Suprapubic skin (tissue), 3 donors: ENCODE results near the gene VPS39.

Experiments
- EP300 ChIP-seq: sonication (generic); formaldehyde crosslinking; IDR thresholded peaks from one replicate; pipeline ENCODE4 v1.6.1; 2017; ENCODE audit warnings: antibody characterized with exemption
- TF ChIP-seq, protein P1 (sequence below), 2 donors: fragments of 200-600 bp in 1 of 2; fragments of 450-650 bp in 1 of 2; sonication (generic) in 1 of 2; IDR thresholded peaks; one replicate each; pipeline ENCODE4 v1.5.1; 2016 to 2019; ENCODE audit warnings: antibody characterized with exemption in 2 of 2, mild to moderate bottlenecking in 1 of 2, moderate library complexity in 1 of 2

DNA sequence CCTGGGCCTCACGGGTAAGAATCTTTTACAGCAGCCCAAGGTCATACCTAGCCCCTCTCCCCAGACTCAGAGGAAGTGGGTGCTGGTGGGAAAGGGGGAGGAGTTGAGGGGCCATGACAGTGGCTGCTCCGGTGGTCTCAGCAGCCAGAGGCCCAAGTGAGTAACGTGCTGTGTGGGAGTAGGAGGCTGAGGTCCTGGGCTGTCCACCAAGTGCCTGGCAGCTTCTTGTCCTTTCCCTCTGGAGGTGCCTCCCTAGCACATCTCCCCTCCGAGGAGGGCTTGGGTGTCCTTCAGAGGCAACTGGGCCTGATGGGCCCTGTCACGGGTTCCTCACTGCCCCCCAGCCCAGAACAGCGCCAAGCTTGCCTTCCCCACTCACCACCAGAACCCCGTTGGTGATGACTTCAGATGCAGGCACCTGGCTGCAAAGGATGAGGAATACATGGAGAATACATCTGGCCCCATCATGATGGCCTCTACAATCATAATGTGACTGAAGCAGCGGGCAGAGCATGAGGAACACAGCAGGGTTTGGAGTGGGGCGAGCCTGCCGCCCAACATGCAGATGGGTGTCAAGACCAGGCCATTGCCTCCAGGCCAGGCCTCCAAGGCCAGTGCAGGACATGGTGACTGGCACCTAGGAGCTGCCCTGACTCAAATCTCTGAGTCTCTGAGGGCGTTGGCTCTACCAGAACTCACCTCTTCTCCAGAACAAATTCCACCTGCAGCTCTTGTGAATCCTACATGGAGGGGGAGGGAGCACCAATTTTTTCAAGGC lies 55.0 kb downstream of the VPS39 start:
- TF ChIP-seq, protein P1, sequence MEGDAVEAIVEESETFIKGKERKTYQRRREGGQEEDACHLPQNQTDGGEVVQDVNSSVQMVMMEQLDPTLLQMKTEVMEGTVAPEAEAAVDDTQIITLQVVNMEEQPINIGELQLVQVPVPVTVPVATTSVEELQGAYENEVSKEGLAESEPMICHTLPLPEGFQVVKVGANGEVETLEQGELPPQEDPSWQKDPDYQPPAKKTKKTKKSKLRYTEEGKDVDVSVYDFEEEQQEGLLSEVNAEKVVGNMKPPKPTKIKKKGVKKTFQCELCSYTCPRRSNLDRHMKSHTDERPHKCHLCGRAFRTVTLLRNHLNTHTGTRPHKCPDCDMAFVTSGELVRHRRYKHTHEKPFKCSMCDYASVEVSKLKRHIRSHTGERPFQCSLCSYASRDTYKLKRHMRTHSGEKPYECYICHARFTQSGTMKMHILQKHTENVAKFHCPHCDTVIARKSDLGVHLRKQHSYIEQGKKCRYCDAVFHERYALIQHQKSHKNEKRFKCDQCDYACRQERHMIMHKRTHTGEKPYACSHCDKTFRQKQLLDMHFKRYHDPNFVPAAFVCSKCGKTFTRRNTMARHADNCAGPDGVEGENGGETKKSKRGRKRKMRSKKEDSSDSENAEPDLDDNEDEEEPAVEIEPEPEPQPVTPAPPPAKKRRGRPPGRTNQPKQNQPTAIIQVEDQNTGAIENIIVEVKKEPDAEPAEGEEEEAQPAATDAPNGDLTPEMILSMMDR (IDR thresholded peaks at IDR 0.05): no peak
- TF ChIP-seq EP300: no peak
